ENCODE measurements around the gene ANKRD10. TPM values are rescaled to one million over a fixed set of nuclear protein-coding genes. Genes with fewer than 3 reads are reported as not detected.

ANKRD10 gene
- total RNA-seq, 1 donor from 2014 or later: 112 TPM

- Mint-ChIP-seq H3K9me3 (ENCODE audit: low read depth) (no peaks in the 10 kb centered on the region), H3K4me1 (ENCODE audit: low read depth) (peaks cover 7% of the 10 kb centered on the region), H3K27me3 (ENCODE audit: low read depth) (no peaks in the 10 kb centered on the region)
These were observed 35.4 kb downstream of the ANKRD10 start for GRCh38 chr13:110879482-110879881.

GRCh38 chr13:110877737-110878258 is 37.1 kb downstream of the ANKRD10 start:
- peaks cover 7% of the 10 kb centered on the region for H3K4me1 Mint-ChIP-seq (ENCODE audit: low read depth)
- H3K4me3 Mint-ChIP-seq (ENCODE audit: unreplicated experiment): no peak overlapping the region
- H3K27me3 Mint-ChIP-seq (ENCODE audit: low read depth): no peaks in the 10 kb centered on the region
- no peak for TF ChIP-seq CTCF (IDR thresholded peaks at IDR 0.05)
- H3K36me3 Mint-ChIP-seq (ENCODE audit: low read depth): peaks cover 2% of the 10 kb centered on the region
- no peak for DNase-seq (ENCODE audit: low spot score)
- H3K9me3 Mint-ChIP-seq (ENCODE audit: low read depth): no peaks in the 10 kb centered on the region
- no peak overlapping the region for H3K27ac Mint-ChIP-seq (ENCODE audit: unreplicated experiment)

More at GRCh38 chr13:110879482-110879881, 35.4 kb downstream of the ANKRD10 start:
- Mint-ChIP-seq H3K27ac (ENCODE audit: unreplicated experiment) (no peak overlapping the region), H3K36me3 (ENCODE audit: low read depth) (peaks cover 2% of the 10 kb centered on the region), H3K4me3 (ENCODE audit: unreplicated experiment) (no peak overlapping the region)
- DNase-seq (ENCODE audit: low spot score): no peak
- no peak for TF ChIP-seq CTCF (IDR thresholded peaks at IDR 0.05)

GRCh38 chr13:110876609-110877008 is 38.3 kb downstream of the ANKRD10 start:
- Mint-ChIP-seq H3K36me3 (ENCODE audit: low read depth) (peaks cover 2% of the 10 kb centered on the region), H3K27me3 (ENCODE audit: low read depth) (no peaks in the 10 kb centered on the region), H3K9me3 (ENCODE audit: low read depth) (no peaks in the 10 kb centered on the region), H3K4me3 (ENCODE audit: unreplicated experiment) (no peak overlapping the region), H3K4me1 (ENCODE audit: low read depth) (peaks cover 14% of the 10 kb centered on the region), H3K27ac (ENCODE audit: unreplicated experiment) (no peak overlapping the region)
- TF ChIP-seq CTCF (IDR thresholded peaks at IDR 0.05): no peak
- no peak for DNase-seq (ENCODE audit: low spot score)

GRCh38 chr13:110875241-110875640 is 39.6 kb downstream of the ANKRD10 start:
- Mint-ChIP-seq H3K9me3 (ENCODE audit: low read depth) (no peaks in the 10 kb centered on the region), H3K27ac (ENCODE audit: unreplicated experiment) (no peak overlapping the region), H3K27me3 (ENCODE audit: low read depth) (no peaks in the 10 kb centered on the region), H3K36me3 (ENCODE audit: low read depth) (peaks cover 2% of the 10 kb centered on the region), H3K4me1 (ENCODE audit: low read depth) (peaks cover 27% of the 10 kb centered on the region), H3K4me3 (ENCODE audit: unreplicated experiment) (no peak overlapping the region)
- no peak for DNase-seq (ENCODE audit: low spot score)
- TF ChIP-seq CTCF (IDR thresholded peaks at IDR 0.05): no peak

GRCh38 chr13:110874508-110874960 is 40.3 kb downstream of the ANKRD10 start:
- no peaks in the 10 kb centered on the region for H3K9me3 Mint-ChIP-seq (ENCODE audit: low read depth)
- no peak for TF ChIP-seq CTCF (IDR thresholded peaks at IDR 0.05)
- no peak overlapping the region for H3K4me3 Mint-ChIP-seq (ENCODE audit: unreplicated experiment)
- no peak for DNase-seq (ENCODE audit: low spot score)
- peaks cover 33% of the 10 kb centered on the region for H3K4me1 Mint-ChIP-seq (ENCODE audit: low read depth)
- H3K27me3 Mint-ChIP-seq (ENCODE audit: low read depth): no peaks in the 10 kb centered on the region
- no peaks in the 10 kb centered on the region for H3K36me3 Mint-ChIP-seq (ENCODE audit: low read depth)
- H3K27ac Mint-ChIP-seq (ENCODE audit: unreplicated experiment): peak overlapping the region; percentile 13

Data from chondrocyte (in vitro differentiated cells).